Astrocyte (in vitro differentiated cells and primary cell): ENCODE data around the gene TSTD2.

Experiments used
- EZH2 ChIP-seq: IDR thresholded peaks from 2 replicates; pipeline ENCODE4 v1.6.1; 2012; ENCODE audit warnings: mild to moderate bottlenecking, low read length, inconsistent platforms; ENCODE audit not compliant: insufficient read depth
- TF ChIP-seq, protein P1 (sequence below): IDR thresholded peaks from 2 replicates; pipeline ENCODE4 v1.5.1; 2011; ENCODE audit warnings: low read depth, mild to moderate bottlenecking, inconsistent platforms, low read length, moderate library complexity; ENCODE audit not compliant: insufficient read depth

GRCh38 chr9:97625620-97626019, 7.5 kb downstream of the TSTD2 start:
- TF ChIP-seq, protein P1, sequence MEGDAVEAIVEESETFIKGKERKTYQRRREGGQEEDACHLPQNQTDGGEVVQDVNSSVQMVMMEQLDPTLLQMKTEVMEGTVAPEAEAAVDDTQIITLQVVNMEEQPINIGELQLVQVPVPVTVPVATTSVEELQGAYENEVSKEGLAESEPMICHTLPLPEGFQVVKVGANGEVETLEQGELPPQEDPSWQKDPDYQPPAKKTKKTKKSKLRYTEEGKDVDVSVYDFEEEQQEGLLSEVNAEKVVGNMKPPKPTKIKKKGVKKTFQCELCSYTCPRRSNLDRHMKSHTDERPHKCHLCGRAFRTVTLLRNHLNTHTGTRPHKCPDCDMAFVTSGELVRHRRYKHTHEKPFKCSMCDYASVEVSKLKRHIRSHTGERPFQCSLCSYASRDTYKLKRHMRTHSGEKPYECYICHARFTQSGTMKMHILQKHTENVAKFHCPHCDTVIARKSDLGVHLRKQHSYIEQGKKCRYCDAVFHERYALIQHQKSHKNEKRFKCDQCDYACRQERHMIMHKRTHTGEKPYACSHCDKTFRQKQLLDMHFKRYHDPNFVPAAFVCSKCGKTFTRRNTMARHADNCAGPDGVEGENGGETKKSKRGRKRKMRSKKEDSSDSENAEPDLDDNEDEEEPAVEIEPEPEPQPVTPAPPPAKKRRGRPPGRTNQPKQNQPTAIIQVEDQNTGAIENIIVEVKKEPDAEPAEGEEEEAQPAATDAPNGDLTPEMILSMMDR = no peak
- TF ChIP-seq EZH2 = no peak
